OCI-LY1 (cell line): ENCODE results near the gene IPO4.

Source experiments
- H2AFZ ChIP-seq: fragments of 200-600 bp; sonication (generic), shearing (Covaris generic); 2 replicates; pipeline ENCODE4 v1.6.0; 2014; ENCODE audit warnings: antibody characterized with exemption, mild to moderate bottlenecking, low read length
- H3F3A ChIP-seq: fragments of 200-600 bp; sonication (generic), shearing (Covaris generic); 2 replicates; pipeline ENCODE4 v1.6.0; 2014; ENCODE audit warnings: mild to moderate bottlenecking, antibody characterized with exemption, low read length, moderate library complexity; ENCODE audit not compliant: insufficient read depth
- H3K27ac ChIP-seq: fragments of 200-600 bp; sonication (generic); 2 replicates; pipeline ENCODE4 v1.5.1; 2014; ENCODE audit warnings: low read length, mixed run types, mild to moderate bottlenecking, low read depth; ENCODE audit not compliant: poor library complexity, severe bottlenecking
- H3K27me3 ChIP-seq: fragments of 200-600 bp; sonication (generic); 2 replicates; pipeline ENCODE4 v1.6.0; 2014; ENCODE audit warnings: antibody characterized with exemption, mild to moderate bottlenecking, low read length, moderate library complexity; ENCODE audit not compliant: insufficient read depth
- H3K36me3 ChIP-seq: fragments of 200-600 bp; sonication (generic); 2 replicates; pipeline ENCODE4 v1.6.1; 2014; ENCODE audit warnings: mild to moderate bottlenecking, antibody characterized with exemption, low read length, moderate library complexity, mixed read lengths; ENCODE audit not compliant: insufficient read depth
- H3K4me1 ChIP-seq: fragments of 200-600 bp; sonication (generic); 2 replicates; pipeline ENCODE4 v1.5.1; 2014; ENCODE audit warnings: mild to moderate bottlenecking, low read length, moderate library complexity; ENCODE audit not compliant: insufficient read depth, severe bottlenecking
- H3K4me2 ChIP-seq: fragments of 200-600 bp; sonication (generic), shearing (Covaris generic); 2 replicates; pipeline ENCODE4 v1.6.1; 2014; ENCODE audit warnings: low read length
- H3K4me3 ChIP-seq: fragments of 200-600 bp; sonication (generic); 2 replicates; pipeline ENCODE4 v1.5.1; 2014; ENCODE audit warnings: low read length, low read depth, mild to moderate bottlenecking, mixed read lengths; ENCODE audit not compliant: poor library complexity, severe bottlenecking
- H3K79me2 ChIP-seq: fragments of 200-600 bp; shearing (Covaris generic); 2 replicates; pipeline ENCODE4 v1.6.1; 2016; ENCODE audit warnings: mixed run types, low read length, mixed read lengths; ENCODE audit not compliant: insufficient read depth
- H3K9ac ChIP-seq: fragments of 200-600 bp; sonication (generic), shearing (Covaris generic); 2 replicates; pipeline ENCODE4 v1.6.1; 2014; ENCODE audit warnings: mild to moderate bottlenecking, low read length, mixed read lengths
- H3K9me2 ChIP-seq: fragments of 200-600 bp; sonication (generic), shearing (Covaris generic); 2 replicates; pipeline ENCODE4 v1.6.1; 2014; ENCODE audit warnings: low read depth, mild to moderate bottlenecking, low read length, mixed read lengths
- H3K9me3 ChIP-seq: fragments of 200-600 bp; shearing (Covaris generic); 2 replicates; pipeline ENCODE4 v1.6.1; 2014; ENCODE audit warnings: low read length, mixed read lengths
- H4K20me1 ChIP-seq: fragments of 200-600 bp; sonication (generic), shearing (Covaris generic); 2 replicates; pipeline ENCODE4 v1.6.0; 2016; ENCODE audit warnings: mild to moderate bottlenecking, low read length; ENCODE audit not compliant: insufficient read depth
- EZH2 ChIP-seq: fragments of 200-600 bp; sonication (generic), shearing (Covaris generic); IDR thresholded peaks from 2 replicates; pipeline ENCODE4 v1.8.0; 2017; ENCODE audit warnings: borderline replicate concordance, mixed run types, mild to moderate bottlenecking, antibody characterized with exemption, low read length, moderate library complexity, mixed read lengths
- TF ChIP-seq, protein P1 (sequence below): fragments of 200-600 bp; sonication (generic), shearing (Covaris generic); IDR thresholded peaks from 2 replicates; pipeline ENCODE4 v1.5.1; 2017; ENCODE audit warnings: mild to moderate bottlenecking, antibody characterized with exemption, low read length, moderate library complexity, mixed read lengths

The IPO4 gene

DNA sequence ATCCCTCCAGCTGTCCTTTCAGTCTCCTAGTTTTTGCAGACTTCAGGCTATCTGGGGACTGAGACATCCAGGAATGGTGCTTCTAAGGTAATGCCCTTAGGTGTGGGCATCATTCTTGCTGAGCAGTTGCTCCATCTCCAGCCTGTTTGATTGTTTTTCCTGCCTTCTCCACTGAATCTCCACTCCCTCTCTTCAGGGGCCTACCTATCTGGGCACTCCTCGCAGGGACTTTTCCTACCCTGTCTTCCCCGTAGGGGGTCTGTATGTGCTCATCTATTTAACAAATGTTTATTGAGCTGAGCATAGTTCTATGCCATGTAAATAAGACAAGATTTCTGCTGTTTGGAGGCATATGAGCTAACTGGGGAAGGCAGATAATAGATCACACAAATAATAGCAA lies 55.6 kb downstream of the IPO4 start:
- no peak overlapping the region for H3K27ac ChIP-seq
- no peak for TF ChIP-seq EZH2
- TF ChIP-seq, protein P1, sequence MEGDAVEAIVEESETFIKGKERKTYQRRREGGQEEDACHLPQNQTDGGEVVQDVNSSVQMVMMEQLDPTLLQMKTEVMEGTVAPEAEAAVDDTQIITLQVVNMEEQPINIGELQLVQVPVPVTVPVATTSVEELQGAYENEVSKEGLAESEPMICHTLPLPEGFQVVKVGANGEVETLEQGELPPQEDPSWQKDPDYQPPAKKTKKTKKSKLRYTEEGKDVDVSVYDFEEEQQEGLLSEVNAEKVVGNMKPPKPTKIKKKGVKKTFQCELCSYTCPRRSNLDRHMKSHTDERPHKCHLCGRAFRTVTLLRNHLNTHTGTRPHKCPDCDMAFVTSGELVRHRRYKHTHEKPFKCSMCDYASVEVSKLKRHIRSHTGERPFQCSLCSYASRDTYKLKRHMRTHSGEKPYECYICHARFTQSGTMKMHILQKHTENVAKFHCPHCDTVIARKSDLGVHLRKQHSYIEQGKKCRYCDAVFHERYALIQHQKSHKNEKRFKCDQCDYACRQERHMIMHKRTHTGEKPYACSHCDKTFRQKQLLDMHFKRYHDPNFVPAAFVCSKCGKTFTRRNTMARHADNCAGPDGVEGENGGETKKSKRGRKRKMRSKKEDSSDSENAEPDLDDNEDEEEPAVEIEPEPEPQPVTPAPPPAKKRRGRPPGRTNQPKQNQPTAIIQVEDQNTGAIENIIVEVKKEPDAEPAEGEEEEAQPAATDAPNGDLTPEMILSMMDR, result no peak

GRCh38 chr14:24132061-24132685 lies 56.4 kb downstream of the IPO4 start:
- no peak overlapping the region for H3K27ac ChIP-seq
- no peaks in the 10 kb centered on the region for H3F3A ChIP-seq
- H4K20me1 ChIP-seq, result no peaks in the 10 kb centered on the region
- no peak for TF ChIP-seq EZH2
- TF ChIP-seq, protein P1, result no peak
- H3K9me3 ChIP-seq, result no peaks in the 10 kb centered on the region
- no peaks in the 10 kb centered on the region for H3K9me2 ChIP-seq
- peak overlapping the region; percentile 20; the same call in 1 of the 2 replicates for H3K4me2 ChIP-seq
- no peaks in the 10 kb centered on the region for H3K79me2 ChIP-seq
- H3K36me3 ChIP-seq, result peaks cover 1% of the 10 kb centered on the region; the same call in 1 of the 2 replicates
- no peak overlapping the region; the same call in 1 of the 2 replicates for H3K9ac ChIP-seq
- H2AFZ ChIP-seq, result no peak overlapping the region
- H3K4me3 ChIP-seq, result no peak overlapping the region
- peaks cover 25% of the 10 kb centered on the region for H3K4me1 ChIP-seq
- H3K27me3 ChIP-seq, result no peaks in the 10 kb centered on the region

More for the DNA sequence above, 55.6 kb downstream of the IPO4 start:
- H3K27me3 ChIP-seq, result no peaks in the 10 kb centered on the region
- H3K4me2 ChIP-seq, result no peak overlapping the region
- H3K4me1 ChIP-seq, result peaks cover 29% of the 10 kb centered on the region
- H3F3A ChIP-seq, result no peaks in the 10 kb centered on the region
- no peak overlapping the region for H2AFZ ChIP-seq
- H3K9me3 ChIP-seq, result no peaks in the 10 kb centered on the region
- peaks cover 9% of the 10 kb centered on the region for H3K36me3 ChIP-seq
- no peak overlapping the region for H3K4me3 ChIP-seq
- no peak overlapping the region for H3K9ac ChIP-seq
- H3K9me2 ChIP-seq, result no peaks in the 10 kb centered on the region
- H4K20me1 ChIP-seq, result no peaks in the 10 kb centered on the region
- no peaks in the 10 kb centered on the region for H3K79me2 ChIP-seq

DNA sequence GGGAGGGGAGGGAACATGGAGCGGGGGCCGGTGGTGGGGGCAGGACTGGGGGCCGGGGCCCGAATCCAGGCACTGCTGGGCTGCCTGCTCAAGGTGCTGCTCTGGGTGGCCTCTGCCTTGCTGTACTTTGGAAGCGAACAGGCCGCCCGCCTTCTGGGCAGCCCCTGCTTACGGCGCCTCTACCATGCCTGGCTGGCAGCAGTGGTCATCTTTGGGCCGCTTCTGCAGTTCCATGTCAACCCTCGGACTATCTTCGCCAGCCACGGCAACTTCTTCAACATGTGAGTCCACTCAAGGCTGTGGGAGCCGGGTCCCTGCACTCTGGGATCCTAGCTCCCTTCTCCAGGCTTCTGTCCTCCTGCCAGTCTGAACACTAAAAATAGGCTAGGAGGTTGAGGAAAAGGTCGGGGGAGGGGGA lies 57.1 kb downstream of the IPO4 start:
- no peaks in the 10 kb centered on the region for H3K9me3 ChIP-seq
- H3K4me1 ChIP-seq, result peaks cover 19% of the 10 kb centered on the region
- H3K9ac ChIP-seq, result no peak overlapping the region
- no peaks in the 10 kb centered on the region for H3K79me2 ChIP-seq
- H3K36me3 ChIP-seq, result no peaks in the 10 kb centered on the region
- H3K27me3 ChIP-seq, result no peaks in the 10 kb centered on the region
- TF ChIP-seq, protein P1, result no peak
- TF ChIP-seq EZH2, result no peak
- no peak overlapping the region for H2AFZ ChIP-seq
- no peak overlapping the region for H3K27ac ChIP-seq
- H3K4me3 ChIP-seq, result no peak overlapping the region
- H3F3A ChIP-seq, result no peaks in the 10 kb centered on the region
- H4K20me1 ChIP-seq, result no peaks in the 10 kb centered on the region
- H3K4me2 ChIP-seq, result no peak overlapping the region
- no peaks in the 10 kb centered on the region for H3K9me2 ChIP-seq
